ELR (cell line): ENCODE data around the gene HLA-DPB1.

Experiments used
- DNase-seq: peaks from one replicate; pipeline ENCODE4 v3.0.0-alpha.2; 2015; ENCODE audit warnings: low read depth

The HLA-DPB1 gene

DNA sequence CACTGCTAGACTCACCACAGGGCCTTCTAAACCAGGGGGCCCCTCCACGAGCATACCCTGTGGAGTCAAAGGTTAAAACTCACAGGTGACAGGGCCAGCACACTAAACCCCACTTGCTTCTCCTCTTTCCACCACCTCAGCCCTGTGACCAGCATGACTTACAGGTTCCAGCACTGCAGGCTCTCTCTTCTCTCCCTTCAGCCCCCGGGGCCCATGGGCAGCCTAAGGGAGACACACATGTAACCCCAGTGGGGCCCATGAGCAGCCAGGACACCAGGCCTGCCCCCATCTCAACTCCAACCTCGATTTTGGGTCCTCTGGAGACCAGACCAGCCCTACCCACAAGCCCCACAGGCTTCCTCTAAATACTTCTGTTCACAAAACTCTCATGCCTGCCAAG, 28.0 kb downstream of the HLA-DPB1 start:
- DNase-seq = no peak

DNA sequence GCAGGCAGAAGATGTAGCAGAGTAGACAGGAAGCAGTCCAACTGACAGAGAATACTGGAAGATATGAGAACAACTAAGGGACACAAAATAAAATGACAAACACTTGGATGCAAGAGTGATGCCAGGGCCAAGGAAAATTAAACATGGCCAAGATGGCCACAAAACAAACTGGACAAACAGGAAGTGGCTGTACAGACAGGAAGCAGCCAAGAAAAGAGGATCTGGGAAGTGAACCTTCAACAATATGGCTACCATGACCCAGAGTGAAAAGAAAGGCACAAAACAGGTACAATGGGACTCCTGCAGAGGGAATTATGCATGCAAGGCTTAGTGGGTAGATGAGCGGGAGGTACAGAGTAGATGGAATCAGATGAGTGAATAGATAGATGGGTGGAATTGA, 29.1 kb downstream of the HLA-DPB1 start:
- DNase-seq = no peak

DNA sequence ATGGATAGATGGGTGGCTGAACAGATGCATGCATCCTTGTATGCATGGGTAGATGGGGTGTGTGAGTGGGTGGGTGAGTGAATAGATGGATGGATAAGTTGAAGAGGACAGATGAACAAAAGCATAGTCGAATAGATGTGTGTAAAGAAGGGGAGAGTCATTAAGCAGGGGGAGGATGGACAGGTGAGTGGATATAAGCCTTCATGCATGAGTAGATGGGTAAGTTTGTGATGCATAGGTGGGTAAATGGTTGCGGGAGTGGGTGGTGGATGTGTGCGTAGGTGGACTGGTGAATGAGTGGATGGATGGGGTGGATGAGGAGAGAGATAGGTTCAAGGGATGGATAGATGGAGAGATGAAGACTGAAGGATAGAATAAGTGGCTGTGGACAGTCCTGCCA, 29.6 kb downstream of the HLA-DPB1 start:
- DNase-seq = no peak

DNA sequence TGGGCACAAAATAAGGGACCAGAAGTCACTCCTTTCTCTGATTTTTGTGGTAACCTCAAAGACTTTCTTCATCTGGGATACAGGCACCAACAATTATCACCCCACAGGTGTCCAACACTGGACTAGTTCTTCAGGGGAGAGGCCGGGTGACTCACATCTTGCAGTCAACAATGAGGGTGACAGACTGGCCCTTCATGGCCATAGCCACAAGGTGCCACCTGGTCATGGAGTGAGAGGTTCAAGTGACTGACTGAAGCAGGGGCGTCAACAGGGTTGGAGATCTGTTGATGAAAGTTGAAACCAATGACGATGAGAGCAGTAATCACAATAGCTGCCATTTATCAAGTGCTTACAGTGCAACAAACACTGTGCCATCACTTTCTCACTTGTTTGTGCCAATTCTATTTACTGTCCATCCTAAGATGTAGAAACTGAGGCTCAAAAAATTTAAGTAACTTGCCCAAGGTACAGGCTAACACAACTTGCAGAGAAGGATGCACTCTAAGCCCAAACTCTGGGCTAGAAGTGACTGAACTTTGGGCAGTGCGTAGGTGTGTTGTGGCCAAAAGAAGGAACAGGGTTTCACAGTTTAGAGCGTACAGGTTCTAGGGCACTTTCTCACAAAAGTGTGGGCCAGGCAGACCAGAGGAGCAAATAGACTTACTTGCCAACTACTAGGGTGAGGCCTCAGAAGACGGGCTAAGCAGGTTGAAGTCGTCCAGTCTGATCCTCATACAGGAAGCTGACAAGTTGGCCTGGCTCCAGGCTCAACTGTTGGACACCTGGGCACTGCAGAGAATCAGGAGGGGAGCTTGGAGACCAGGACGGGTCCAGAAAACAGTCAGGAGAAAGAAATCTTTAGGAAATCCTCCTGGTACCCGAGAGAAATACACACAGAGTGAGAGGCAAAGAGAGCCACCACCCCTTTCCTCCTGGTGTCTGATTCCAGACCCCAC, 30.4 kb downstream of the HLA-DPB1 start:
- DNase-seq = no peak

DNA sequence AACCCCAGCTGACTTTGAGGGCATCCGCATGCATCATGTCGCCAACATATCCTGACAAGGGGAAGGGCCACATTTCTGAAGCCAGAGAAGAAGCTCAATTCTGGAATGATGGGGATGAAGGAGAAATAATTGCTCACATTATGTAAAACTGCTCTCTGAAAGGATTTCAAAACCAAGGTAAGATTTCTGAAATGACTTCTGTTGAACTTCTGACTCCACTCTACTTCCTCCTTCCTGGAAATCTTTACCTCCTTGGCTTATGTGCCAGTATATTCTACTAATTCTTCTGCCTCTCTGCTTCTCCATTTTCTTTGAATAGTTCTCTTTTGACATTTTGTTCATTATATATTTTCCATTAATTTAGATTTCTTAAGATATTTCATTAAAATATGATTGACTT, 31.9 kb downstream of the HLA-DPB1 start:
- no peak for DNase-seq

DNA sequence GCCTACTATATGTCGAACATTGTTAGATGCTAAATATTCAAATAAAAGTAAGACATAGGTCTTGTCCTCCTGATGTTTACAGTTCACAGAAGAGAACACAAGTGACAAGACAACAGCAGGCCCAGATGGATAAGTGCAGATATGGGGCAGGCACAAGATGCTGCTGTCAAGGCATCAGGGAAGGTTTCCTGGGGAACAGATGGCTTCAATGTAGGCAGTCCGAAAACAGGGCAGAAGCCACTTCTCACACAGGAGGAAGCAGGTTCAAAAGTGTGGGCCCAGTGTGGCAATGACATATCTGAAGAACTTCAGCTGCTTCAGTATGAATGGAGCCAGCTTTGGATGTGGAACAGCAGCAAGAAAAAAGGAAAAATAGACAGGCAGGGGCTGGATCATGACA, 32.5 kb downstream of the HLA-DPB1 start:
- no peak for DNase-seq

DNA sequence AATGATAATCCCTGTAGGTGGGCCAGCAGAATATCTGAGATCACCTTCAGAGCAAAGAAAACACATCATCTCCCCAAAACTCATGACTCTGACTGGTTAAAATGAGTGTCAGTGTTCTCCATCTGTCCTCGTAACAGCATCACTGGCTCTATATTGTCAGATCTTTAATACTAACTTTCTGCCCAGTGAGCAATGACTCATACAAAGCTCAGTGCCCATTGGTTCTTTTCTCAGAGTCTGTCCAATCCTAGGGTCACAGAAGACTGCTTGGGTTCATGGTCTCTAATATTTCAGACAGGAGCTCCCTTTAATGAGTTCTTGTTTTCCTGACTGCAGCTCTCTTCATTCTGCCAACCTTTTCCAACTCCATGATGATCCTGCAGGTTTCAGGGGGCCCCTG, 36.4 kb downstream of the HLA-DPB1 start:
- peak; percentile 65 for DNase-seq

DNA sequence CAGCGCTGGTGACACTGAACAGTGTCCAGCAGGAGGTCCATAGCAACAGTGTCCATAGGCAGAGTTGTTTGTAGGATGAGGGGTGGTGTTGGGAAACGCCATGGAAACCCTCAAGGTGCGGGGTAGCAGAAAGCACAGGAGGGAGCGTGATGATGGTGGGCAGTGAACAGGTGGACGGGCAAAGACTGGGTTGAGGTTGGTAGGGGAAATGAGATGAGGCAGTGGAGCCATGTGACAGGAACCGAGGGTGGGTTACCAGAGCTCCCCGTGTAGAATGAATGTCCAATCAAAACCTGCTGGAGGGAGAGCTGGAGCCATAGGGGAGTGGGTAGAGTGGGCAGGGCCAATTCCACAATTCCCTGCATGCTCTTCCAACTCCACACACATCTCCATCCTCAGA, 38.0 kb downstream of the HLA-DPB1 start:
- DNase-seq = no peak

DNA sequence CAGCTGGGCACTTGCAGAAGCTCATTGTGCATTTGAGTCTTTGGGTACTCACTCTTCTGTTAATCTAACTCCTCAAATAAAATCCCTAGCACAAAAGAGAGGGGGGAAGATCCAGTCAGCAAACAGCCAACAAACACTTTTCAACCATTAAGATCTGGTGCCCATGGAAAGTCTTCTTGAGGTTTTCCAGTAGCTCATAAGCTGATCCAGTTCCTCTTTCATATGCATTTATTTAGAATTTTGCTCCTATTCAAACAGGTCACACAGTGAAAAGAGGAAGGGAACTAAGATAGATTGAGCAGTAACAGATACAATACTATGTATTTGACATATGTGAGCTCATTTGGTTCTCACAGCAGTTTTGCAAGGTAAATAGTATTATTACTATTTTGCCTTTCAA, 38.6 kb downstream of the HLA-DPB1 start:
- no peak for DNase-seq

DNA sequence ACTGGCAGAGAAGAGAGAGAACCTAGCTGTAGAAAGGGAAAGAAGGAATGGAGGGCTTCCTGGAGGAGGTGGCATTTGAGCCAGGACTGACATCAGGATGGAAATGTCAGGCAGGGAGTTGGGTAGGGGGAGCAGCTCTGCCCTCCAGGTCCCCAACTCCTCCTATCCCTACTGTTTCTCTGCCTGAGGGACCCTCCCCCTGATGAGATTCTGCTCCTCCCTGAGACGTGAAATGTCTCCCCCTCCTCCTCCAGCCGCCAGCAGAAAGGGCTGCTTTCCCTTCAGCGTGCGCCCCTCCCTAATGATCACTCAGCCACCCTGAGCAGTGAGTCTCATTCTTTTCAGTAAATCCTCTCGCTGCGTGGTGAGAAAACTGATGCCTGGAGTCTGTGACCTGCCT, 40.6 kb downstream of the HLA-DPB1 start:
- no peak for DNase-seq

DNA sequence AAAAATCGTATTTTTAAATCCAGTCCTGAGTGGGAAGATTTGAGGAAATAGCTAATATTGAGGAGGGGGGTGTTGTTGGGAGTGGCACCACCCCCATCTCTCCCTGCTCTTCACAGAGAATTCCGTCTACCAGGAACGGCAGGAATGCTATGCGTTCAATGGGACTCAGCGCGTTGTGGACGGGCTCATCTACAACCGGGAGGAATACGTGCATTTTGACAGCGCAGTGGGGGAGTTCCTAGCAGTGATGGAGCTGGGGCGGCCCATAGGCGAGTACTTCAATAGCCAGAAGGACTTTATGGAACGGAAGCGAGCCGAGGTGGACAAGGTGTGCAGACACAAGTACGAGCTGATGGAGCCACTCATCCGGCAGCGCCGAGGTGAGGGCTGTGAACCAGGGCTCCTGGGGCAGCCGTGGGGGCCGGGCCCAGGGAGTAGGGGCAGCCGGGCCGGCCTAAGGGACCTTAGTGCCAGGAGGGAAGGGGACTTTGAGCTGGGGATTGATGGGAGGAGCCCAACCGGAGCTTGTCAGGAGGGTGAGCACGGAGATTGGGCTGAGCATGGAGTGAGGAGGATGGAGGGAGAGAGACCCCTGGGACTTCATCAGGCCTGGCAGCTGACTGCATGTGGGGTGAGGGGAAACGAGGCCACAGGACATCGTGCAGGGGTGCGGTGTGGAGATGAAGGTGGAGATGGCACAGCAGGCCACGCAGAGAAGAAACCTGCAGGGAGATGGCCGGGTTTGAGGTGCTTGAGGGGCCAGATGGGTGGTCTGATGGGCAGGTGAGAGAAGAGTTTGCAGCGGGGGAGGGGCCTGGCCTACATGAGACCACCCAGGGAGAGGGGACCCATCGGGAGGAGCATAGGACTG, 41.3 kb downstream of the HLA-DPB1 start:
- peak; percentile 12 for DNase-seq

DNA sequence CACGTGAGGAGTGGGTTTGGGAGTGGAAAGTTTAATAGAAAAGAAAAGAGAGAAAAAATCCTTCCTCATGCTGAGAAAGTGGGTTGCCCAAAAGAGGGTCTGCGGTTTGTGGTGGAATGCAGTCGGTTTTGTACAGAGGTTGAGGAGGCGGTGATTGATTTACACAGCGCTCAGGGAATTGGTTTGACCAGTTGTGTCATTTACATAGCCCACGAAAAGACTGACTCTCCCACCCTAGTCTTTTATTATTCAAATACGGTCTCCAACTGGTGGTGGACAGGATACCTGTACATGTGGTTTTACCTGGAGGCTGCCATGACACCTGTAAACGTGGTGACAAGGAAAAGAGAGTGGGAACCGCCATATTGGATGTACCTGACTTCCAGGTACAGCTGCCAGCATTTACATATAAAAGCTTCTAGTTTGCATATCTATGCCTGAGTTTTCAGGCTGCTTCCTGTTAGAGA, 42.1 kb downstream of the HLA-DPB1 start:
- no peak for DNase-seq

DNA sequence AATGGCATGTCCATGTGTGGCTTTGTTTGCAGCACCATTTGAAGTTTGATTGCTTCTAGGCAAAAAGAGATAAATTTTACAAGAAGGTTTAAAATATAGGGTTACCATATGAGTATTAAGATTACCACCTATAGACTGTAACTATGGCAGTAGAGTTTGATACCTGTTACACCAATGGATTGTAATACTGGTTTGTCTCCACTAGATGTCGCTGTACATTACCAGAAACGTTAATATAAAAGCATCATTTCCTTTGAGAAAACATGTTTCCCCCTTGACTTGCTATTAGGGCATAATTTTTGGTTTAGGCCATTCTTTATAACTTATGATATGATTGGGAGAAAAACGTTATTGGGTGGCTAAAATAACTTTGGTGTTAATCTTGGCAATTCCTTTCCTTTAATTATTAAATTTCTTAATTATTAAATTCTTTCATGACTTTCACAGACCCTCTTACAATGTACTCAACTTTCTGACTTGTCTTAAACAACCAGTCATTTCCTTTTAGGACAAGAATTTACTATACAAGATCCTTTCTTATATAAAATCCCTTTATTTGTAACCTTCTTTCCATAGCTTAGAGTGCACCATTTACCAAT, 42.8 kb downstream of the HLA-DPB1 start:
- DNase-seq = peak; percentile 74

DNA sequence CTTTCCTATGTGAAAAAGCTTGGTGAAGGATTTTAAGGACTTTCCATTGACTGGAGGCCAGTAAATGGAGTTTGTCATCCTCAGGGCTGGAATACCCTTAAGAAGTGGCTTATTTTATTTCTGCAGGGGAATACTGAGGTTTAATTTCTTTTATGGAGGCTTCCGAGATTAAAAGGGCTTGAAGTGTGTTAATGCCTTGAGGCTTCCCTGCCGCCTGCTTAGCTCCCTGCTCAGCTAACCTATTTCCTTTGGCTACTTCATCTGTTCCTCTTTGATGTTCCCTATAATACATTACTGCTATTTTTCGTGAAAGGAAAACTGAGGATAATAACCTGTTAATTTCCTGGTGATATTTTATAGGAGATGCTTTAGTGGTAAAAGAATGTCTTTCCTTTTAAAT, 44.2 kb downstream of the HLA-DPB1 start:
- no peak for DNase-seq

DNA sequence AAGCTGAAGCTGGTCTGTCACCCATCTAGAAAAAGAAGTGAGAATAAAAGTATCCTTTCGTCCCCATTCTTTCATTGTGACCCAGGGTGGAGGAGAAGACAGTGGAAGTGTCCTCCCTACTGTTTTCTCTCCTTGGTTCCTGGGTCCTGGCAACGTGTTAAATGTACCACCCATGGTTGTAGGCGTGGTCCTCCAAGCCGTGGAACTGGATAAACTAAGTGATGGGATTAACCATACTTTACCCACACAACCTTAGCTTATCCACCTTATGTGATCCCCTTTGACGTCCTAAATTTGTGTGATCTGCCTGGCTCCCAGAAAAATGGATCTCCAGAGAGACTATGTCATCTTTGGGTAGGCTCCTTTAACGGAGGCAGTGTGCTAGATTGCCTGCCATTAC, 47.4 kb downstream of the HLA-DPB1 start:
- DNase-seq = no peak

DNA sequence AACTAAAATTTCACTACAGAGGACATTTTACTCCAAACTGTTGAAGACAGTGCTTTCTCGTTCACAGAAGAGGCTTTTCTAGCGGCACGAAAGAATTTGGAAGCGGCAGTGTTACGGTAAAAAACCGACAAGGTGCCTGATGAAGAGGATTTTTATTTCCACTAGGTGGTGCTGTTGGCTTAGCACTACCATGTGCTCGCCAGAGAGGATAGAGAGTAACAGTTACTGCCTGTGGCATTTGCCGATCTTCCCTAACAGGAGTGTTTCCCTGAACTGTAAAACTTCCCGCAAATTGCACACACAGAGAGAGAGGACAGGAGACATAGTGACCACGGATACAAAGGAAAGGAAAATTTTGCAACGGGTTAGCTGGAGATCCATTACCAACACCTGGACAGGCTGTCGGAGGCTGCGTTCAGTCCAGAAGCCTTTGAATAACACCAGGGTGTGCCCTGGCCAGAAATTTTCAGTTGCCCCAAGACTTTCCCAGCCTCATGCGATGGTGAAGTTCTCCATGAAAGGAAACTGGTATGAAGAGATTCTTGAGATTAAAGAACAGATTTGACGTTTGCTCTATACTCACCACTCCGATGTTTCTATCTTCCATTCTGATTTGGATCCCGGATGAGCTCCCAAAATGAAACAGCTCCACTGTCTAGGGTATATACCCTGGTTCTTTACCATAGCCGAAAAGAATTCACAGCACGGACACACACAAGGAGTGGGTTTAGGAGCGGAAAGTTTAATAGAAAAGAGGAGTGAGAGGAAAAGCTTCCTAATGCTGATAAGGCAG, 48.1 kb downstream of the HLA-DPB1 start:
- peak; percentile 65 for DNase-seq

DNA sequence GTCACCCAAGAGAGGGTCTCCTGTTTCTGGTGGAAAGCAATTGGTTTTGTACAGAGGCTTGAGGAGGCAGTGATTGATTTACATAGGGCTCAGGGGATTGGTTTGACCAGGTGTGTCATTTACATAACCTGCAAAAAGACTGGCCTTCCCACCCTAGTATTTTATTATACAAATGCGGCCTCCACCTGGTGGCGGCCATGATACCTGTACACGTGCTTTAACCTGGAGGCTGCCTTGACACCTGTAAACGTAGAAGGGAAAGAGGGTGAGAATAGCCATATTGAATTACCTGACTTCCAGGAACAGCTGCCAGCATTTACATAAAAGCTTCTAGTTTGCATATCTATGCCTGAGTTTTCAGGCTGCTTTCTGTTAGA, 48.7 kb downstream of the HLA-DPB1 start:
- no peak for DNase-seq

DNA sequence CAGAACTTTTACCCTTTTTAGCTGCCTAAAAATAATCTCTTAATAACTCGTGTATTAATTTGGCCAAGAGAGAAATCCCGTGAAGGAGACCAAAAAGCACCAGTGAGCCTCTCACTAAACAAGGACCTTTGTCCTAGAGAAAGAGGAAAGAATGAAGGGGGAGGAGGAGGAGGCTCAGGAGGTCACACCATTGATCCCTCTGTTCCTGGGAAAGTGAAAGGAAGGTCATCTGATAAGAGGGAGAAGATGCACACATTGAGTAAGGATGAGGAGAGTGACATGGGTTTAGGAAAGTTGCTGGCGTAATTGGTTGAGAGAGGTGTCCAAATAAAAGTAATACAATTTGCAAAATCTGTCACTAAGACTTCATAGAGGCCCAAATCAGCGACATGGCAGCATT, 49.2 kb downstream of the HLA-DPB1 start:
- DNase-seq = no peak

DNA sequence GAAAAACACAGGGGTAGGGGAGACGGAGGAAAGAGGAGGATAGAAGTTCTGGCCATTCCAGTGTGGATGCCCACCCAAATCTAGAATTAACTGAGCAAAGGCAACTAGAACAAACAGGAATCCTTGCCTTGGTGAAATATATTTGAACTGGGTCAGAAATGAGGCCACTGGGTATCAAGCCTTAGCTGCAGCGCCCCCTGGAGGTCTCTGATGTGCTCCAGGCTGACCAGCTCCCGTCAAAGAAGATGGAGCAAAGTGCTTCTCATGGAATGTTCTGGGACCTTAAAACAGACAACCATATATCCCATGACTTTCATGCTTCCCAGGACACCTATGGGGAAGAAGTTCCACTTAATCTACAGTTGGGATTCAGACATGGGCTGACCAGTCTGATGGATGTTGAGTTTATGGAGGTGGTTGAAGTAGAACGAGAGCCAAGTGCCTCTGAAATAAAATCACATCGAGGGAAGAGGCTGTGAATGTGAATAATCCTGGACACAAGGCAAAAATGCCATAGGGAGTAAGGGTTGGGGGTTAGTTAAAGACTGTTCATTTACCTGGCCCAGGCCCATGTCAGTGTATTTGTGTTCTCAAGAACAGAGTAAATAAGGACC, 50.4 kb downstream of the HLA-DPB1 start:
- DNase-seq = peak; percentile 69

DNA sequence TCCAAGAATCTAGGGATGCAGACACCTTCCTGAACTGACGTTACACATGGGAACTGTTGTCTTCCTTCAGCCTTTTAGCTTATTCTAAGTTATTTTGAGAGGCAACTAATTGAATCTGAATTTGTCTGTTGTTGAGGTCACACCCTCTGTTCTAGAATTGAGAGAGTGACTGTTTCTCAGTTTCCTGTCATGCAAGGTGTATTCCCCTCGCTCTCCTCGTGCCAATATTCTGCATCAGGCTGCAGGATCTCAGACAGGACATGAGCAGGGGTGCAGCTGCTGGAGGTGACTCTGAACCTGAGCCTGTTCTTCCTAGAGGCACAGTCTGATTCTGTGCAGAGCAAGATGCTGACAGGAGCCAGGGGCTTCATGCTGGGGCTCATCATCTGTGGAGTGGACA, 52.5 kb downstream of the HLA-DPB1 start:
- no peak for DNase-seq

DNA sequence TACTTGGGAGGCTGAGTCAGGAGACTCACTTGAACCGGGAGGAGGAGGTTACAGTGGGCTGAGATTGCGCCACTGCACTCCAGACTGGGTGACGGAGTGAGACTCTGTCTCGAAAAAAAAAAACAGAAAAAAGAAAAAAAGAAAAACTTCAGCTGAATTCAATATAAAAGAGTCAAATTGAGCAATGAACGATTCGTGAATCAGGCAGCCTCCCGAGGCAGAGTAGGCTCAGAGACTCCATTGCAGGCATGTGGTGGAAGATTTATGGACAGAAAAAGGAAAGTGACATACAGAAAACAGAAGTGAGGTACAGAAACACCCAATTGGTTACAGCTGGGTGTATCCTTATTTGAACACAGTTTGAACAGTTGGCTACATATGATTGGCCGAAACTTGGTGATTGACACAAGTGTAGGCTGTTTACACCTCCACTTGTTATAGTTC, 56.3 kb downstream of the HLA-DPB1 start:
- DNase-seq = no peak
